ENCODE measurements around the gene TTC7B. TPM values are rescaled to one million over a fixed set of nuclear protein-coding genes. Genes with fewer than 3 reads are reported as not detected.

Gene TTC7B
- total RNA-seq, 2 experiments from 2014 or later: 5.6 to 6.5 TPM

DNA sequence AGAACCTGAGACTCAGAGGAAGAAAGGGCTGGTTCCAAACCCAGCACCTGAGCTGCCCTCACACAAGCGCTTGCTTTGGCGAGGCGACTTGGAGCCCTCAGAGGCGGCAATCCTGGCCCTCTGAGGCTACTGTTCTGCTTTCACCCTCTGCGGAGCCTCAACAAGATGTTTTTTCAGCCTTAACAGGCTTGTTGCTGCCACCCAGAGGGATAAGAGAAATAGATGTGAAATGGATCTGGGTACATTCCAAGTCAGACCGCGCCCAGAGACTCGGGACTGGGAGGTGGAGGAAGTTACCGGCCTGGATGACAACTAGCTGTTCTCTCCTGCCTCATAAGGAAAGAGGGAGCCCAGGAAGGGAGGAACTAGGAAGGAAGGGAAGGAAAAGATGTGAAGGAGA lies 89.6 kb downstream of the TTC7B start:
- DNase-seq: no peak
- Mint-ChIP-seq H3K4me3 (no peak overlapping the region), H3K9me3 (no peaks in the 10 kb centered on the region), H3K27ac (no peak overlapping the region), H3K36me3 (ENCODE audit: low read depth) (no peaks in the 10 kb centered on the region), H3K4me1 (ENCODE audit: low read depth) (no peaks in the 10 kb centered on the region), H3K27me3 (ENCODE audit: low read depth) (no peaks in the 10 kb centered on the region)
- CTCF ChIA-PET: interaction anchor here (1.1 to 1.2 kb wide), 2 partner anchors 30 to 136 kb away, joined by 3 read pairs; no protein-coding TSS in a partner anchor
- intact Hi-C loops (cut with micrococcal nuclease): no loop called here

DNA sequence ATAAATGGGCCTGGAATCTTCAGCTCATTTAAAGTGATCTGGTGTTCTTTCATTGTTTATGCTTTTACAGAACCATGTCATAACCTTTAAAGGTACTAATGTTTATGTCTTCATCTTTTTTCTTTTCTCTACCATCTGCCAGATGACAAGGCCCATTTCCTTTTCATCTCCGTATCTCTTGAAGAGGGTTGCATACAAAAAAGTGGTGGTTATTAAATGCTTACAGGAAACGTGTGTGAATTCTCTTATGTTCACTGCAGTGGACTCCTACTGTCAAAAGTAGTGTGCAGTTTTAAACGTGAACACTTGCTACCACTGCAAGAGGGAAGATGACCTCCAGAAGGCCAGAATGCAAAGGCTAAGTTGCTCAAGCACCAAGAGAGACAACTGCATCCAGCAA lies 91.4 kb downstream of the TTC7B start:
- DNase-seq: no peak
- no peaks in the 10 kb centered on the region for H3K36me3 Mint-ChIP-seq (ENCODE audit: low read depth)
- H3K9me3 Mint-ChIP-seq: no peaks in the 10 kb centered on the region
- no peak overlapping the region for H3K4me3 Mint-ChIP-seq
- intact Hi-C loops (cut with micrococcal nuclease): no loop called here
- H3K27me3 Mint-ChIP-seq (ENCODE audit: low read depth): no peaks in the 10 kb centered on the region
- no peaks in the 10 kb centered on the region for H3K4me1 Mint-ChIP-seq (ENCODE audit: low read depth)
- H3K27ac Mint-ChIP-seq: no peak overlapping the region
- CTCF ChIA-PET: no interaction called here

DNA sequence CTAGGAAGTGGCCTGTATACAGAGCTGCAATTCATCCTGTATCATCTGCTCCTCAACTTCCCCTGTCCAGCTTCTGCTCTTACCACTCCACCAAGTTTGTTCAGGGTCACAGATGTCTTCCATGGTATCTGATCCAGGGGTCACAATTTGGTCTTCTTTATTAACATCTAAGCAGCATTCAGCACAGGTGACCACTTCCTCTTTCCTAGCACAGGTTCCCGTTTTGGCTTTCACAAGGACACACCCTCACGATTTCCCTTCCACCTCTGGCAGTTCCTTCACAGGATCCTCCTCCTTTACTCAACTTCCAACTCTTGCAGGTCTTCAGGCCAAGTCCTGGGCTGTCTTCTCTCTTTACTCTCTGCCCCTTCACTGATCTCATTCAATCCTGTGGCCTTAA lies 93.6 kb downstream of the TTC7B start:
- Mint-ChIP-seq H3K4me1 (ENCODE audit: low read depth) (no peaks in the 10 kb centered on the region), H3K9me3 (no peaks in the 10 kb centered on the region), H3K27me3 (ENCODE audit: low read depth) (no peaks in the 10 kb centered on the region), H3K27ac (no peak overlapping the region), H3K4me3 (no peak overlapping the region), H3K36me3 (ENCODE audit: low read depth) (no peaks in the 10 kb centered on the region)
- intact Hi-C loops (cut with micrococcal nuclease): no loop called here
- CTCF ChIA-PET: interaction anchor here (1.7 kb wide), 1 partner anchor 36 kb away, joined by 5 read pairs; no protein-coding TSS in a partner anchor
- DNase-seq: no peak

DNA sequence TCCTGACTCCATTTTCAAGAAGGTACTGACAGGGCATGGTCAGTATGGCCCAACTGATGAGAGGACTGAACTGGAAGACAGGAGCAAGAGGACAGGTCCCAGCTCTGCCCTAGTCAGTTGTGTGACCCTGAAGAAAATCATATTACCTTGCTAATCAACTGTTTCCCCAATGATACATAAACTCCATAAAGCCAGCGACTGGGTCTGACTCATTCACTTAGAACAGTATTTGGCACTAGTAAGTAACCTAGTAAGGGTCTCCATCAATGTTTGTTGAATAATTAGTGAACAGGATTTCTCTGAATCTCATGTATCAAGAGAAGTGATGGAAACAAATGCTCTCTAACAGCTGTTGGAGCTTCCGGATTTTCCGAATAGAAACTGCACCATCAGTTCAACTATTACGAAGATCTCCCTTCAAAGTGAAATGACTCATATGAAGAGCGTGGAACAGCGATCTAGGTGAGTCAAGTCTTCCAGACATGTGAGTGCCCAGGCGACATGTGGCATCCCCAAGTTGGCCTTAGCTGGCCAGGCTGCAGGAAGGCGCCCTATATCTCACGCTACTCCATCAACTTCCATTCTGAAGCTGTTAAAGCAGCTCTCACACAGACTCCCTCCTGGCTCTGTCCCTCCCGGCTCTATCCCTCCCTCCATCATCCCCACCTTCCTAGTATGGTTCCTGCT lies 94.5 kb downstream of the TTC7B start:
- intact Hi-C loops (cut with micrococcal nuclease): no loop called here
- Mint-ChIP-seq H3K36me3 (ENCODE audit: low read depth) (no peaks in the 10 kb centered on the region), H3K4me1 (ENCODE audit: low read depth) (no peaks in the 10 kb centered on the region), H3K27ac (no peak overlapping the region), H3K9me3 (no peaks in the 10 kb centered on the region), H3K4me3 (no peak overlapping the region), H3K27me3 (ENCODE audit: low read depth) (no peaks in the 10 kb centered on the region)
- CTCF ChIA-PET: interaction anchor here (1.7 kb wide), 1 partner anchor 36 kb away, joined by 5 read pairs; no protein-coding TSS in a partner anchor
- no peak for DNase-seq

DNA sequence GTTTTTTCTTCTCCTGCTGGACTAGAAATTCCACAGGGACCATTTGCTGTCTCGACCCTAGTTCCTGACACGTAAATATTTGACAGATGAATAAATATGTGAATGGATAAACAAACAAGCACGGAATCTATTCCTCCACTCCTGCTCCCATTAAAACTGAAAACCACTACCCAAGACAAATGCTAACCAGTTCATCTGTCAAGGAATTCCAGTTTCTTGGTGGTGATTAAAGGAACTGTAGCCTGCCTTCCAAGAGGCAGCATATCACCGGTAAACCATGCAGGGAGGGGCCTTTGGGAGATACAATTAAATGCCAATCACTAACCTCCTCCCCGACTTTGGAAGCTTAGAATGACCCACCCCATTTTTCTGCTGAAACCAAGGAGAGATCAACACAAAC lies 95.4 kb downstream of the TTC7B start:
- Mint-ChIP-seq H3K9me3 (no peaks in the 10 kb centered on the region), H3K27me3 (ENCODE audit: low read depth) (no peaks in the 10 kb centered on the region), H3K4me1 (ENCODE audit: low read depth) (no peaks in the 10 kb centered on the region), H3K27ac (no peak overlapping the region), H3K36me3 (ENCODE audit: low read depth) (no peaks in the 10 kb centered on the region), H3K4me3 (no peak overlapping the region)
- intact Hi-C loops (cut with micrococcal nuclease): no loop called here
- CTCF ChIA-PET: no interaction called here
- DNase-seq: no peak

DNA sequence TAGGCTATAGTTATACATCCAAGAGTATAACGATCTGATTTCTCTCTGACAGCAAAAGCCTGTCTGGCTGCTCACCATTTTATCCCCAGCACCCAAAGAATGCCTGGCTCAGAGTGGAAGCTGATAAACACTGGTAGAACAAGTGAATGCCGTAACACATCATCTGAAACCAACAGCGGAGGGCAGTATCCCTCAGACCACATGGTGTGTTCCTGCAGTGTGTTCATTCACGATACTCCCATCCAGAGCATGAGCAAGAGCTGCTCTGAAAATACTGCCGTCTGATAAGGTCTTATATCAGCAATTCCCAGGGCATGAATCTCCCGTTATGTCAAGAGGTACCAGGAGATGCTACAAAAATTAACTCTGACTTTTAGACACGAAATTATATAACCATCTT lies 95.9 kb downstream of the TTC7B start:
- H3K4me3 Mint-ChIP-seq: no peak overlapping the region
- no peaks in the 10 kb centered on the region for H3K27me3 Mint-ChIP-seq (ENCODE audit: low read depth)
- CTCF ChIA-PET: no interaction called here
- H3K27ac Mint-ChIP-seq: no peak overlapping the region
- intact Hi-C loops (cut with micrococcal nuclease): no loop called here
- H3K4me1 Mint-ChIP-seq (ENCODE audit: low read depth): no peaks in the 10 kb centered on the region
- H3K36me3 Mint-ChIP-seq (ENCODE audit: low read depth): no peaks in the 10 kb centered on the region
- no peaks in the 10 kb centered on the region for H3K9me3 Mint-ChIP-seq
- DNase-seq: no peak

DNA sequence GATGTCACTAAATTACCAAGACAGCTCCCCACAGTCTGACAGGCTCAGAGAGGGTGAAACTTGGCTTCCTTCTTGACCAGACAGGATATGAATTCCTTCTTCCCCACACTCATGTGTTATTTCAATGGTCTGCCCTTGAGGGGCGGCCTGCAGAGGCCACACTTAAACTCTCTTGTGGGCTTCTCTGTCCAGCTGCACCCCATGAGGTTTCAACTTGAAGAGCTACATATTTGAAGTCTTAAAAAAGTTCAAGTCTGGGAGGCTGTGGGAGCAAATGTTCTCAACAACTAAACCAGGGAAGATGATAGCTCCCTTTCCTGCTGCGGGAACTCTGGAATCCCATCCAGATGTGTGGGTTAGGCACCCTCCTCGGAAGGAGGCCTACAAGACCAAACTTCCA lies 98.3 kb downstream of the TTC7B start:
- no peaks in the 10 kb centered on the region for H3K27me3 Mint-ChIP-seq (ENCODE audit: low read depth)
- CTCF ChIA-PET: interaction anchor here (2.5 kb wide), 1 partner anchor 21 kb away, joined by 7 read pairs; no protein-coding TSS in a partner anchor
- no peak overlapping the region for H3K27ac Mint-ChIP-seq
- no peak overlapping the region for H3K4me3 Mint-ChIP-seq
- no peaks in the 10 kb centered on the region for H3K4me1 Mint-ChIP-seq (ENCODE audit: low read depth)
- intact Hi-C loops (cut with micrococcal nuclease): no loop called here
- DNase-seq: no peak
- H3K9me3 Mint-ChIP-seq: no peaks in the 10 kb centered on the region
- no peaks in the 10 kb centered on the region for H3K36me3 Mint-ChIP-seq (ENCODE audit: low read depth)

DNA sequence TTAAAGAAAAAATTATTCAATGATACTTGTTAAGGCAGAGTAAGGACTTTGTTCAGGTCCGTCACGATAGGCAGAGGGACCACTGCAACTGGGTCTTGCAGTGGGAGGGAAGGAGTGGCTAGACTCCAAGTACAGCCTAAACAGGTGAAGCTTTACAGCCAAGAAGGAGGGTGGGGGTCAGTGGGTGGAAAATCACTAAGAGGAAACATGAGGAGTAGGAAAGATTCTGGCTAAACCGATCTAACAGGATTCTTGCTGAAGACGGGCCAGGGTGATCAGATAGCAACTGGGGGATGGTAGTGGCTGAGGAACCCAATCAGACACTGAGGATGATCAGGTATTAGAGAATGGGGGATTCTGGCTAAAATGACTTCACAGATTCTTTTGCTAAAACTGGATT lies 100.2 kb downstream of the TTC7B start:
- CTCF ChIA-PET: no interaction called here
- no peak for DNase-seq

DNA sequence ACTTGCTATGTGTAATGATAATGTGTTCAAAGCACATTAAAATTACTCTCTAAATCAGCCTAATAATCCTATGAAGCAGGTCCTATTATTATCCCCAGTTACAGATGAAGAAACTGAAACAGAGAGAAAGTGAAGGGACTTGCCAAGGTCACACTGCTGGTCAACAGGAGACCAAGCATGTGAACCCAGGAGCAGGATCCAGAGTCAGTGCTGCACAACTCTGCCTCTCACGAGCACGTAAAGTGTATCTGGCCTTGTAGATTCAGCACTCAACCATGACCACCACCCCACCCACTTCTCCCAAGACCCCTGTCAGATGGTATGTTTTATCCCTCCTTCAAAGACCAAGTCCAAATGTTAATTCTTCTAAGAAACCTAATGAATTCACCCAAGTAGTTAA lies 100.7 kb downstream of the TTC7B start:
- CTCF ChIA-PET: interaction anchor here (1.7 kb wide), 1 partner anchor 18 kb away, joined by 8 read pairs; no protein-coding TSS in a partner anchor
- intact Hi-C loops (cut with micrococcal nuclease): no loop called here
- Mint-ChIP-seq H3K27ac (no peak overlapping the region), H3K4me1 (ENCODE audit: low read depth) (no peaks in the 10 kb centered on the region), H3K9me3 (no peaks in the 10 kb centered on the region), H3K36me3 (ENCODE audit: low read depth) (no peaks in the 10 kb centered on the region), H3K4me3 (no peak overlapping the region), H3K27me3 (ENCODE audit: low read depth) (no peaks in the 10 kb centered on the region)
- DNase-seq: no peak

More for the DNA sequence above, 100.2 kb downstream of the TTC7B start:
- no peak overlapping the region for H3K4me3 Mint-ChIP-seq
- no peaks in the 10 kb centered on the region for H3K27me3 Mint-ChIP-seq (ENCODE audit: low read depth)
- H3K9me3 Mint-ChIP-seq: no peaks in the 10 kb centered on the region
- H3K27ac Mint-ChIP-seq: no peak overlapping the region
- intact Hi-C loops (cut with micrococcal nuclease): no loop called here
- H3K36me3 Mint-ChIP-seq (ENCODE audit: low read depth): no peaks in the 10 kb centered on the region
- no peaks in the 10 kb centered on the region for H3K4me1 Mint-ChIP-seq (ENCODE audit: low read depth)

DNA sequence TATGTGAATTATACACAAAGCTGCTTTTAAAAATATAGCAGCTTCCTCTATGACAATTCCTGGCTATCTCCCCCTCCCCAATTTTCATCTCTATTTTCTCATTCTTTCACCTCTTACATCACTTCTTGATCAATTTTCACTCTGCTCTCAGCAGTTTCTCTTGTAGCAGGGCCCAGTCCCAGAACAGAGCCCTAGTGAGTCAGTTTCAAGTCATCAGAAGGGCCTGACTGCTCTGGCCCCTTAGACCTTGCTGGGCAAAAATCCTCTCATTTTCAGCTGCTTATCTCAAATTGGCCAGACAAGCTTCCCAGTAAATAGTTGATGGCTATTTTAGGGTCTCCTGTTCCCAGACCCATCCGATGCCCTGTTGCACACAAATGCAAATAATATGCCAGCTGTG lies 101.4 kb downstream of the TTC7B start:
- H3K9me3 Mint-ChIP-seq: no peaks in the 10 kb centered on the region
- H3K4me1 Mint-ChIP-seq (ENCODE audit: low read depth): no peaks in the 10 kb centered on the region
- no peak overlapping the region for H3K27ac Mint-ChIP-seq
- intact Hi-C loops (cut with micrococcal nuclease): no loop called here
- no peaks in the 10 kb centered on the region for H3K36me3 Mint-ChIP-seq (ENCODE audit: low read depth)
- H3K27me3 Mint-ChIP-seq (ENCODE audit: low read depth): no peaks in the 10 kb centered on the region
- CTCF ChIA-PET: interaction anchor here (0.7 to 1.7 kb wide), 2 partner anchors 18 to 299 kb away, joined by 3 to 8 read pairs; no protein-coding TSS in a partner anchor
- no peak for DNase-seq
- no peak overlapping the region for H3K4me3 Mint-ChIP-seq

DNA sequence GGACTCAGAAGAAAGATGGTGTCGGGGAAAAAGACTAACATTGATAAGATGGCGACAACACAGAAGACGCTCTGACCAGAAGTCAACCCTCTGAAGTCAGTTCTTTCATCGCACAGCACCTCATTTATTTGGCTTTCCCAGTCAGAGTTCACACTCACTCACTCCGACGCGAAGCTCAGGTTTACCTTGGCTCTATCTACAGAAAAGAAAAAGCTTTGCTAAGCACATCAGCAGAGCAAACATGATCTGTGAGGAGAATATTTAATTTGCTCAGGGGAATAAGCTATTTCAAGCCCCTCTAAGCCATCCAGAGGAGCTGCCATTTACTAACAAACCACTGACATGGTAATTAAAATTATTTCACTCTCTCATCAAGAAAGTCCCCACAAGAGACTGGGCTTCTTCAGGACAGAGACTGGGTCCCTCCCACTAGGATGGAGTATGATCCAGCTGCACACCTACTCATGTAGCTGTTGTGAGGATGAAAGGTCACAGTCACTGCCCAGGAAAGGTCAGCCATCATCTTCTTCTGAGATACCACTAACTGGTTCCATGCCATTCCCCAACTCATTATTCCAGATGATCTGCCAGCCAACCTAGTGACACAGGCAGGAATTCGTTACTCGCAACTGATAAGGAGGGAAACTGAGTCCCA lies 111.4 kb downstream of the TTC7B start:
- no peak overlapping the region for H3K4me3 Mint-ChIP-seq
- intact Hi-C loops (cut with micrococcal nuclease): no loop called here
- no peaks in the 10 kb centered on the region for H3K27me3 Mint-ChIP-seq (ENCODE audit: low read depth)
- no peaks in the 10 kb centered on the region for H3K36me3 Mint-ChIP-seq (ENCODE audit: low read depth)
- no peaks in the 10 kb centered on the region for H3K9me3 Mint-ChIP-seq
- no peak overlapping the region for H3K27ac Mint-ChIP-seq
- no peaks in the 10 kb centered on the region for H3K4me1 Mint-ChIP-seq (ENCODE audit: low read depth)
- DNase-seq: no peak
- CTCF ChIA-PET: interaction anchor here (0.6 kb wide), 1 partner anchor 8 kb away, joined by 3 read pairs; no protein-coding TSS in a partner anchor

DNA sequence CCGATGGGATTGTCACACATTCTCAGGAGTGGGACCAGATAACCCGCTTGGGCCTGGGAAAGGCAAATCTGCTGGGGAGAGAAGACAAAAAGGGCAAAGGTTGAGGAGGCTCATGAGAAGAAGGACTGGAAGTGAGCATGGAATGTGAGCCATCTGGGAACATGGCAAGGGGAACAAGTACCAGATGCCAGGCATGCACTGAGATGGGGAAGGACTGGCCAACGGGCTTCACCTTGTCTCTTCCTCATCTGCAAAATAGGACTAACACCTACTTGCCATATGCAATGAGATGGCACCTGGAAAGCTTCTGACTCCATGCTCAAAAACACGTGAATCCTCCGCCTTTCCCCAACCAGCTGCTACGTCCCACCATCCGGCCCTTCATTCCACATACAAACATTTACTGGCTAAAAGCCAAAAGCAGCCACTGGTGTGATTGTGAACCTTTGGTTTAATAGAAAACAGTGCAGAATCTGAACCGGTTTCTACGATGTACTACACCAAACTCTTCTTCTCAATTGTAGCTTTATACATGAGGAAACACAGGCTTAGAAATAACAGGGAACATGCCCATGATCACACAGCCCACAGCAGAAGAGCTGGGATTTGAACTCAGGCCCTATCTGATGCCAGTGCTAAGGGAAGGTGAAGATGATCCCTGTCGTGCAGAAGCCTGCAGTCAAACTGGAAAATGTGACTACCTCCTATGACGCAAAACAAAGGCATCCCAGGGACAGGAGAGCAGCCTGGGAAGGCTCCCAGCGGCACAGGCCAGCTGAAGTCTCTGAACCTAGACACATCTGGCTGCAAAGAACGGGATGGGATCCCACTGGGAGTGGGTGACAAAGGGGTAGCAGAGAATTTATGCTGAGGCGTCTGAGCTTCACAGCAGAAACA lies 112.1 kb downstream of the TTC7B start:
- no peak overlapping the region for H3K4me3 Mint-ChIP-seq
- H3K27ac Mint-ChIP-seq: no peak overlapping the region
- no peaks in the 10 kb centered on the region for H3K27me3 Mint-ChIP-seq (ENCODE audit: low read depth)
- no peak for DNase-seq
- CTCF ChIA-PET: interaction anchor here (1.1 kb wide), 1 partner anchor 50 kb away, joined by 3 read pairs; no protein-coding TSS in a partner anchor
- H3K9me3 Mint-ChIP-seq: no peaks in the 10 kb centered on the region
- no peaks in the 10 kb centered on the region for H3K36me3 Mint-ChIP-seq (ENCODE audit: low read depth)
- no peaks in the 10 kb centered on the region for H3K4me1 Mint-ChIP-seq (ENCODE audit: low read depth)
- intact Hi-C loops (cut with micrococcal nuclease): no loop called here

Data from activated naive CD4-positive, alpha-beta T cell treated with anti-CD3 and anti-CD28 coated beads for 36 hours (primary cell).